ENCODE measurements around the gene SNX21. TPM values are rescaled to one million over a fixed set of nuclear protein-coding genes. Genes with fewer than 3 reads are reported as not detected.

The SNX21 gene
- total RNA-seq, 4 donors from 2014 or later: 36.7 to 222 (median 63.0) TPM

- intact Hi-C loops (cut with DNase I; ENCODE audit: low total_unique reads): no loop called here
- Histone ChIP-seq H3K4me1 (peaks cover 6 to 26% (median 20%) of the 10 kb centered on the region in 4 donors), H3K27ac (no peak overlapping the region), H3K36me3 (no peaks in the 10 kb centered on the region), H3K27me3 (no peaks in the 10 kb centered on the region), H3K9me3 (no peaks in the 10 kb centered on the region), H3K4me3 (no peak overlapping the region)
- WGBS, 2 donors (ENCODE audit: low coverage in 1 of 2): 84 to 90% methylated on average over 2 to 3 of the region's 3 CpGs
- in situ Hi-C loops (cut with MboI; ENCODE audit: low pct_ligation_motif_present in 1 of 4, low pct_unique_long_range_greater_than_20kb in 1 of 4, low sequenced_read_pairs in 3 of 4): loop anchor here in 1 of 4 donors (25.0 kb wide), 1 partner anchor 145 kb away; the partner anchor contains the start of gene ZNF335
- no peak for DNase-seq
- TF ChIP-seq POLR2A (IDR thresholded peaks at IDR 0.05): no peak
- no peak for TF ChIP-seq CTCF (IDR thresholded peaks at IDR 0.05)
- TF ChIP-seq POLR2AphosphoS5 (IDR thresholded peaks at IDR 0.05): no peak
- no peak for TF ChIP-seq EP300 (IDR thresholded peaks at IDR 0.05; ENCODE audit: low read depth)
These were observed 16.6 kb upstream of the SNX21 start for GRCh38 chr20:45816951-45817350.

- DNase-seq: no peak
- Histone ChIP-seq H3K4me3 (no peak overlapping the region), H3K4me1 (peaks cover 6 to 28% (median 22%) of the 10 kb centered on the region in 4 donors), H3K36me3 (no peaks in the 10 kb centered on the region), H3K27ac (no peak overlapping the region), H3K9me3 (no peaks in the 10 kb centered on the region), H3K27me3 (no peaks in the 10 kb centered on the region)
- in situ Hi-C loops (cut with MboI; ENCODE audit: low pct_ligation_motif_present in 1 of 4, low pct_unique_long_range_greater_than_20kb in 1 of 4, low sequenced_read_pairs in 3 of 4) (loop anchor here in 1 of 4 donors (25.0 kb wide), 1 partner anchor 145 kb away; the partner anchor contains the start of gene ZNF335), intact Hi-C loops (cut with DNase I; ENCODE audit: low total_unique reads) (no loop called here)
- WGBS, 2 donors (ENCODE audit: low coverage in 1 of 2): 53 to 81% methylated on average over 6 to 8 of the region's 9 CpGs
- TF ChIP-seq CTCF (IDR thresholded peaks at IDR 0.05) (no peak), POLR2A (IDR thresholded peaks at IDR 0.05) (no peak), EP300 (IDR thresholded peaks at IDR 0.05; ENCODE audit: low read depth) (no peak), POLR2AphosphoS5 (IDR thresholded peaks at IDR 0.05) (no peak)
These were observed 16.0 kb upstream of the SNX21 start for GRCh38 chr20:45817376-45818194.

GRCh38 chr20:45818239-45818638 lies 15.4 kb upstream of the SNX21 start:
- peaks cover 4% of the 10 kb centered on the region for H3K27me3 ChIP-seq
- peaks cover 0 to 28% (median 23%) of the 10 kb centered on the region in 4 donors for H3K4me1 ChIP-seq
- TF ChIP-seq POLR2AphosphoS5 (IDR thresholded peaks at IDR 0.05) (no peak), EP300 (IDR thresholded peaks at IDR 0.05; ENCODE audit: low read depth) (no peak)
- H3K9me3 ChIP-seq: no peaks in the 10 kb centered on the region
- no peak overlapping the region for H3K27ac ChIP-seq
- H3K4me3 ChIP-seq: no peak overlapping the region
- intact Hi-C loops (cut with DNase I; ENCODE audit: low total_unique reads) (no loop called here), in situ Hi-C loops (cut with MboI; ENCODE audit: low pct_ligation_motif_present in 1 of 4, low pct_unique_long_range_greater_than_20kb in 1 of 4, low sequenced_read_pairs in 3 of 4) (loop anchor here in 1 of 4 donors (25.0 kb wide), 1 partner anchor 144 kb away; the partner anchor contains the start of gene ZNF335)
- no peak for DNase-seq
- H3K36me3 ChIP-seq: no peaks in the 10 kb centered on the region
- 79 to 86% methylated on average over 3 of the region's 3 CpGs for WGBS, 2 donors (ENCODE audit: low coverage in 1 of 2)

- no peak for DNase-seq
These were observed 14.1 kb upstream of the SNX21 start for GRCh38 chr20:45819466-45819865.

GRCh38 chr20:45821947-45822346 lies 11.7 kb upstream of the SNX21 start:
- peak; percentile 66 for DNase-seq
- Histone ChIP-seq H3K4me1 (peaks cover 4 to 46% (median 31%) of the 10 kb centered on the region in 4 donors), H3K4me3 (no peak overlapping the region), H3K9me3 (no peaks in the 10 kb centered on the region), H3K27me3 (peaks cover 13% of the 10 kb centered on the region), H3K36me3 (no peaks in the 10 kb centered on the region), H3K27ac (peak overlapping the region; percentile 65 to 75 (median 70))
- intact Hi-C loops (cut with DNase I; ENCODE audit: low total_unique reads): no loop called here
- 42% methylated on average over 2 of the region's 2 CpGs; no CpG with 5 or more reads in 1 of the 2 donors for whole genome bisulfite sequencing, 2 donors (ENCODE audit: low coverage in 1 of 2)
- in situ Hi-C loops (cut with MboI; ENCODE audit: low pct_ligation_motif_present in 1 of 4, low pct_unique_long_range_greater_than_20kb in 1 of 4, low sequenced_read_pairs in 3 of 4): loop anchor here in 2 of 4 donors (10.0 to 25.0 kb wide), 2 partner anchors 123 to 140 kb away; partner anchors contain the start of gene ZNF335 (in 1 of the 2)
- no peak for TF ChIP-seq POLR2A (IDR thresholded peaks at IDR 0.05)
- TF ChIP-seq EP300 (IDR thresholded peaks at IDR 0.05; ENCODE audit: low read depth): peak; percentile 33
- peak in 2 of 3 donors; percentile 45 to 61 for TF ChIP-seq POLR2AphosphoS5 (IDR thresholded peaks at IDR 0.05)

More at GRCh38 chr20:45819466-45819865, 14.1 kb upstream of the SNX21 start:
- no peak overlapping the region for H3K4me3 ChIP-seq
- intact Hi-C loops (cut with DNase I; ENCODE audit: low total_unique reads): no loop called here
- peaks cover 4 to 35% (median 29%) of the 10 kb centered on the region in 4 donors for H3K4me1 ChIP-seq
- WGBS, 2 donors (ENCODE audit: low coverage in 1 of 2): 94% methylated on average over 4 of the region's 4 CpGs
- no peaks in the 10 kb centered on the region for H3K9me3 ChIP-seq
- no peak overlapping the region for H3K27ac ChIP-seq
- in situ Hi-C loops (cut with MboI; ENCODE audit: low pct_ligation_motif_present in 1 of 4, low pct_unique_long_range_greater_than_20kb in 1 of 4, low sequenced_read_pairs in 3 of 4): loop anchor here in 1 of 4 donors (25.0 kb wide), 1 partner anchor 143 kb away; the partner anchor contains the start of gene ZNF335
- no peaks in the 10 kb centered on the region for H3K36me3 ChIP-seq
- peaks cover 13% of the 10 kb centered on the region for H3K27me3 ChIP-seq
- TF ChIP-seq POLR2AphosphoS5 (IDR thresholded peaks at IDR 0.05): no peak
- no peak for TF ChIP-seq POLR2A (IDR thresholded peaks at IDR 0.05)
